Ramos (cell line): Measurements from ENCODE around the gene FUNDC2.

ENCODE experiments used
- in situ Hi-C: fragments of 300-500 bp; cut with MboI; formaldehyde crosslinking; loops from one replicate; pipeline ENCODE4 v1.14.3; 2022; ENCODE audit warnings: low sequenced_read_pairs; ENCODE audit not compliant: unreplicated experiment

The FUNDC2 gene

DNA sequence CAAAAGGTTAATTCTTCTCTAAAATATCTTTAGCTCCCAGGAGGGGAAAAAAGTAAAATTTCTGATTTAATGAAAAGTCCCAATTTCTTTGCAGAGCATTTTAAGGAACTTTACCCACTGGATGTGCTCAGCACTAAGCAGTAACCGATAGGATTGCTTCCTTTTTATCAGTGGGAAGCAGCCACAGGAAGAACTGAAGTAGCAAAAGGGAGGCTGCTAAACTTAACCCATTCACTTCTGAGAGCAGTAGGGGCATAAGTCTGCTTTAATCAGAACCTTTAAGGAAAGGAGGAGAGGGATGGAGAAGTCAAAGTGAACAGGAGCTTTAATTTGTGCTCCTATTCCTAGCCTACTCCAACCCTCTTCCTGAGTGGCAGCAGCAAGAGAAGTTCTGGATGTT is 4.1 kb upstream of the FUNDC2 start, which contains the start of gene F8:
TSS of gene F8 (minus strand) at position 139 of the 400 bp plus-strand sequence. CDS start 171 bp downstream, outside the sequence.
- in situ Hi-C loops: no loop called here

DNA sequence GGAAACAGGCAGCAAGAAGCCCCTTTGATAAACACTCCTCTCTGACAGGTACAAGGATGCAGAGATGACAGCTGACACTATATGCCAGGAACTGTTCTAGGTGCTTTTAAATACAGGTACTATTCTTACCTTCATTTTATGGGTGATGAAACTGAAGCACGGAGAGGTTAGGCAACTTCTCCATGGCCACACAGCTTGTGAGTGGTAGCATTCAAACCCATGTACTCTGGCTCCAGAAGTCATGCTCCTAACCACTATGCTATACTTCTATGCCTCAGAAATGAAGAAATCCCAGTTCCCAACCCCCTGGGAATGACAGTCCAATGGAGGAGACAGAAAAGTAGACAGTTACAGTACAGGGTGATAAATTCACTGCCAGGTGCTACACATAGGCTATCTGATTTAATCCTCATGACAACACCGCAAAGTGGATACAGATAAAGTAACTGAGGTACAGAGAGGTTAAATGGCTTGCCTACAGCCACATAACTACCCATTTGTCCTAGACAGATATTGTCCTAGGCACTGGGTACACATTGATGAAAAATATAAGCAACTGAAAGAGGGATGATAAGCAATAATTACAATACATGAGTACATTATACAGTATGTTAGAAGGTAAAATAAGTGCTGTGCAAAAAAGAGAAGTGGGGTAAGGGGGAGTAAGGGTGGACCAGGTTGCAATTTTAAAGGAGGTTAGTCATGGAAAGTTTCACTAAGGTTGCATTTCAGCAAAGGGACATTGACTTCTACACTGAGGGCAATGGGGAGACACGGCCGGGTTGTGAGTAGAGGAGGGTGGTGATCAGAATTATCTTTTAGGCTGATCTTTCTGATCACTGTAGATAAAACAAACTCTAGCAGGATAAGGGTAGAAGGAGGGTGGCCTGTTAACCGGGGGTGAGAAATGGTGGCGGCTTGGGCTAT is 2.5 kb upstream of the FUNDC2 start:
- in situ Hi-C loops: no loop called here

GRCh38 chrX:155026420-155026726 is 271 bp upstream of the FUNDC2 start:
- in situ Hi-C loops: no loop called here

DNA sequence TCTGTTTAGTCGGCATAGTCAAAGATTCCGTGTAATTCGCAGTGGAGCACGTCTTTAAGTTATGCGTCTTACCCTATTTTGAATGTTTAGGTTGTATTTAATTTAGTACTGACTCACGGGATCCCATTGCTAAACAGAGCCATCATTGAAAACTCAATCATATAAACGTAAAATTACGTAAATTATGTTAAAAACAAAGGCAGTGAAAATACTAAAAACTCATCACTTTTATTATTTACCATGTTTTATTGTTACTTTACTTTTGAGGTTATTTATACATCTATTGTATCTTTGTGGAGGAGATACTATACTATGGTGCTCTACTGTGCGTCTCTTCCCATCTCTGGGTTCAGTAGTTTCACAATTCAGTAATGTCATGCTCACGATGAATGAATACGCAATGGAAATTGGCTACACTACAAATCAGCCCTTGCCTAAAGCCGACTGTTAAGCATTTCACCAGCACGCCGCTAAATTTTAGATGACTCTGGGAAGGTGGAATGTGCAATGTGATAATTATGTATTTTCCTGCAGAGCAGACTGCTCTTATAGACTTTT is 944 bp downstream of the FUNDC2 start:
- in situ Hi-C loops: no loop called here

DNA sequence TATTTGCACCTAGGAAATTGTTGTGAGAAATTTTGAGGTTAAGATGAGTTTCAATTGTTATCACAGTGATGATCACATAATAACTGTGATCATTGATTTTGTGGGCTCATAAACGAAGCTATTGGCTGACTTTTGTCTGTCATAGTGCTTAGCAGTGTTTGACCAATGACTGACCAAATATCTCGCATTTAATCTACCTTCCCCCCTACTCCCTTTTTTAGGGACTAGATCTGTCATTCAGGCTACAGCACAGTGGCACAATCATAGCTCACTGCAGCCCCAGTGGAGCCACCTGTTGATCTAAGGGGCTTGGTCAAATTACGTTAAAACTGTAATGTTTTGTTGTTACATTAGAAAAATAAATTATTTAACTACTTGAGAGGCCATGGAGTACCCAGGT is 1.5 kb downstream of the FUNDC2 start:
- in situ Hi-C loops: no loop called here

DNA sequence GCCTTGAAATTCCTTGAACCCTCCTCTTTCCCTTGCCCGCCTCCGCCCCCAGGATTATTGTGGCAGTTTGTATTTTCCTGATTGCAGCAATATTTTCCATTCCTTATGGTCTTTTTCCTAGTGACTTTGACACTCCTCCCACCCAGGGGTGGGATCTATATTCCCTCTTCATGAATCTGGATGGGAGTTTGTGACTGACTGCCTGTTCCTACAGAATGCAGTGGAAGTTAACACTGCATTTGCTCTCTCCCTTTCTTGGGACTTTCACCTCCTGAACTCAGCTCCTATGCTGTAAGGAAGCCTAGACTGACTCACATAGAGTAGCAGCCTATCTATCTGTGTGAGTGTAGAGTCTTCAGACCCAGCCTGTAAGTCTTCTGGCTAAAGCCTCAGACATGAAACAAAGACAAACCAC is 2.2 kb downstream of the FUNDC2 start:
- in situ Hi-C loops: no loop called here

DNA sequence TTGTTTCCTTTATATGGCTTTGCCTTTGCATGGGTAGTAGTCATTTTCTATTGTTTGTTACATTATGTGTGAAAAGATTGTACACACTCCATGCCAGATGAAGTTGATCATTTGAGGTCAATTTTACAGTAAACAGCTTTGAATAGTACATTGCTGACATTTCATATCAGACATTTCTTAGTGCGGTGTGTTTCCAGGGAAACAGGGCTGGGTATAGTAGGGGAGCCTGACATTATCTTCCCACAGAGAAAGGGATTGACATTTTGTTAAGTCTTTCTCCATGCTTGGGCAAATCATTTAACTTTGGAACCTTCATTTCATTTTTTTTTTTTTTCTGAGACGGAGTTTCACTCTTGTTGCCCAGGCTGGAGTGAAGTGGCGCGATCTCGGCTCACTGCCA is 5.0 kb downstream of the FUNDC2 start:
- in situ Hi-C loops: no loop called here

DNA sequence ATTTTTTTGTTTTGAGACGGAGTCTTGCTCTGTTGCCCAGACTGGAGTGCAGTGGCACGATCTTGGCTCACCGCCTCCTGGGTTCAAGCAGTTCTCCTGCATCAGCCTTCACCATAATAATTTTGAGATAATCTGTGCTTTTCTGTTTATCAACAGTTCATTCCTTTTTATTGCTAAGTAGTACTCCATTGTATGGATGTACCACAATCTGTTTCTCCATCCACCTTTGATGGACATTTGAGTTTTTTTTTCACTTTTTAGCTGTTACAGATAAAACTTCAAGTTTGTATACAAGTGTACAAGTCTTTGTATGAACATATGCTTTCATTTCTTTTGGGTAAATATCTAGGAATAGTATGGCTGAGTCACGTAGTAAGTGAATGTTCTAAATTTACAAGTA is 9.0 kb downstream of the FUNDC2 start:
- in situ Hi-C loops: no loop called here

DNA sequence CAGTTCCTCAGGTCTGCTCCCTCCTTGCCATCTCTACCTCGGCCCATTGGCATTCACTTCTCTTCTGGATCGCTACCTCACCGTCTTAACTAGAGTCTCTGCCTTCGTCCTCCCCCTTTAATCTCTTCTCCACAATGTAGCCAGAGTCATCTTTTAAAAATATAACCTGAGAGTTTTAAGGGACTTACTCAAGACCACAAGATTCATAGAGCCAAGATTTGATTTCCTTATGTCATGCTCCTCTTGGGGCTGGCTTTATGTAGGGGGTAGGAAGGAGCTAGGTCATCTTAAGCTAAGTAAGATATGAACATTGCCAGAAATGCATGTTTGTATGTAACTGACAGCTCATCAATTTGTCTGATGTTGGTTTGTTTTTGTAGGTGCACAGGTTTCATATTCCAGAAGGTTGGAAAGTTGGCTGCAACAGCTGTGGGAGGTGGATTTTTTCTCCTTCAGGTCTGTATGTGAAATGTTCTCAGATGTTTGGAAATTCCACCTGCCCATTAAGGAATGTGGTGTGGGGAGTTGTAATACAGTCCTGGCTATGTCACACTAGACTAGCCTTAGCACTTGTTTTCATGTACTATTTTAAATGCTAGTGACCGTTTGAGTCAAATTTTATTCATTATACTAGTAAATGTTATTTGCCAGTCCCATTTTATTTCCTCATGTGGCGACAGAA is 19.6 kb downstream of the FUNDC2 start:
- in situ Hi-C loops: no loop called here

DNA sequence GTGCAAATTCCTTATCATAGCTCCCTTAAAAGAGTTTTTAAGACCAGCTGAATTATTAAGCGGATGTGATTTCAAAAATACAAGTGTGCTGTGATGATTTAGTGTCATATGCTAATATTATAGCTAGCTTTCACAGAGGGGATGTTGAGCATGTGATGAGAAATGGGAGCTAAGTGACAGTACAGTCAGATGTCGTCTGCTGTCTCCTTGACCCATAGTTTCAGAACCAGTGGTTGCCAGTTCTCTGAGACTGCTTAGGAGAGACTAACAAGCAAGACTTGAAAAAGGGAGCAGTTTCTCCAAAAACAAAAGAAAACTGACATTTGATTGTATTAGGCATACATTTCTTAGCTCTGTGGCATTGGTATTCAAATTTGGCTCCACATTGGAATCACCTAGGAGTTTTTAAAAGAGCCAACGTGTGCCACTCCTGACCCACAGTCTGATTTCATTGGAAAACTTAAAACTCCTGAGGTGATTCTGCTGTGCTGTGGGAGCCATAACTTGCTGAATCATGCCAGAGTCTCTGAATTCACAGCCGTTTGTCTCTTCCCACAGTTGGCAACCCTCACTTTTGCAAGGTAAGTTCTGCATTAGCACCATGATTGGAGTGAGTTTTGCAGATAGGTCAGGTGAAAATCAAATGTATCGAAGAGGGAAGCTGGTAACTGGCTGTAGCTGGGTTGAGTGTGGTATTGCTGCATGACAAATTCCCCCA is 20.3 kb downstream of the FUNDC2 start:
- in situ Hi-C loops: no loop called here

- in situ Hi-C loops: no loop called here
Observed at GRCh38 chrX:155048977-155049619, 22.5 kb downstream of the FUNDC2 start.

DNA sequence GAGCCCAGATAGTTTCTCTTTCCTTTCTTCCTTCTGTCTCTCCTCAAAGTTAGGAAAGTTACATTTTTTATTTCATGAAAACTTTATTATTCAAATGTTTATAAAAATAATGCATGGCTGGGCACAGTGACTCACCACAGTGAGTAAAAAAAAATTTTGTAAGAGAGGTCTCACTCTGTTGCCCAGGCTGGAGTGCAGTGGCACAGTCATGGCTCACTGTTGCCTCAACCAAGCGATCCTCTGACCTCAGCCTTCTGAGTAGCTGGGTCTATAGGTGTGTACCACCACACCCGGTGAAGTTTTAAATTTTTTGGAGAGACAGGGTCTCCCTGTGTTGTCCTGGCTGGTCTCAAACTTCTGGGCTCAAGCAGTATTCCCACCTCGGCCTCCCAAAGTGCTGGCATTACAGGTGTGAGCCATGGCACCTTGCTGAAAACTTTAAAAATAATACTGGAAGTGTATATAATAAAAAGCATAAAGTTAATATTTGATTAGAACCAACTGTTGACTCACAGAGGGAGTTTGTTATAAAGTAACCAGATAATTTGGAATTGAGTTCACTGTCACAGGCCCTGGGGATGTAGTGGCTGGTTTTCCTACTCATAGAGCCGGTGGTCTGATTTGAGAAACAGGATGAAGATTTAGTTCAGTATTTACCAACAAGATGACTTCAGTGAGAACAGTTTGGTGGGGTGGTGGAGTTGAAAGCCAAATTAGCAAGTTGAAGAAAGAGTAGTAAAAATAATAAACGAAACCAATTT is 26.3 kb downstream of the FUNDC2 start:
- in situ Hi-C loops: loop anchor here (10.0 to 25.0 kb wide), 2 partner anchors 68 to 291 kb away; partner anchors contain the start of genes DKC1 and GAB3

- in situ Hi-C loops: loop anchor here (10.0 to 25.0 kb wide), 2 partner anchors 69 to 291 kb away; partner anchors contain the start of genes DKC1 and GAB3
Observed at GRCh38 chrX:155053656-155054055, 27.0 kb downstream of the FUNDC2 start.

DNA sequence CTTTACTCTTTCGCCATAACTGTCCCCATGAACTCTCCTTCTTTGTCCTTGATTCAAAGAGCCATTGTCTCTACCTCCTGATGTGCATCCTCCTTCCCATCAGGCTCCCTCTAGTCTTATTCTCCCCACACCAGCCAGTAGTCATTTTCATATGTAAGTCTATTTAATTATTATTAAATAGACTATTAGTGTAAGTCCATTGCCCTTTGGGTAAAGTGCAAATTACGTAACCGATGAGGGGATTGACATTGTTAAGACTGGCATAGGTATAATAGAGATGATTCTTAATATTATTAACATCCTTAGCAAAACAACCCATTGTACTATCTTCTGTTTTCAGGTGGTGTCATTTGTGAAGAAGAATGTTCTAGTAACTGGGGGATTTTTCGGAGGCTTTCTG is 27.6 kb downstream of the FUNDC2 start:
- in situ Hi-C loops: loop anchor here (10.0 to 25.0 kb wide), 2 partner anchors 69 to 292 kb away; partner anchors contain the start of genes DKC1 and GAB3

- in situ Hi-C loops: loop anchor here (10.0 to 25.0 kb wide), 2 partner anchors 71 to 293 kb away; partner anchors contain the start of genes DKC1 and GAB3
Observed at GRCh38 chrX:155055494-155055893, 28.9 kb downstream of the FUNDC2 start.

- in situ Hi-C loops: loop anchor here (10.0 to 25.0 kb wide), 2 partner anchors 72 to 294 kb away; partner anchors contain the start of genes DKC1 and GAB3
Observed at GRCh38 chrX:155056471-155056870, 29.8 kb downstream of the FUNDC2 start.

GRCh38 chrX:155056877-155057792 is 30.5 kb downstream of the FUNDC2 start:
- in situ Hi-C loops: loop anchor here (10.0 to 25.0 kb wide), 2 partner anchors 72 to 295 kb away; partner anchors contain the start of genes DKC1 and GAB3

- in situ Hi-C loops: loop anchor here (25.0 kb wide), 1 partner anchor 299 kb away; the partner anchor contains the start of genes DKC1 and GAB3
Observed at GRCh38 chrX:155061760-155062159, 35.1 kb downstream of the FUNDC2 start.
